ENCODE measurements around the gene RNF150.

Gene RNF150

DNA sequence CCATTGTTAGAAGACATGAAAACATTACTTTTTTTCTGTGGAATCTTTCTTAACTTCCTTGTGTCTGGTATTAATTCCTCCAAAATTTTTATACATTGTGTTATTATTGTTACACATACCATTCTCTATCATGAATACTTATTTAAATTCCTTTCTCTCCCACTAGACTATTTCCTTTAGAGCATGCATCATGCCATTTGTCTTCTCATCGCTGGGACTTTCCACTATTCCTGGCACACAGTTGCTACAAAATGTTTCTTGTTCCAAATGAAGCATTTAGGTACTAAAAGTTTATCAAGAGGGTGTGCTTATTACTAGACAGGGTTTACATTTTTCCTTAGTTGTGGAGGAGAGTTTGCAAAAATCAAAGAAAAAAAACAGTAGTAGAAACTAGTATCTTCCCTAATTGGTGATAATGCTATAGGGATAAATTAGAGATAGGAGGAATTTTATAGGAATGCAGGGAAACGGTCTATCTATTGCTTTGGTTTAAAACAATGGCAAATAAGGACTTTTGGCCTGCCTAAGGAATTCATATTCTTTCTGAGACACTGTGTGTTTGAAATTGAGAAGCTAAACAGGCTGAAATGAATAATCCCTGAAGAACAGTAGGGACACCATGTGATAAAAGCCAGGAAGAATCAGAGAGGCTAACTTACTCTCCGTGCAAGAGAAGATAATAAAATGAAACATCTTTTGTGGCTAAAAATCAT lies 189.6 kb downstream of the RNF150 start:
- Histone ChIP-seq H3K4me3 (ENCODE audit: low read depth, low read length) (no peak overlapping the region), H3K4me1 (ENCODE audit: control insufficient read depth, insufficient read depth, low read length) (no peaks in the 10 kb centered on the region), H3K9me3 (ENCODE audit: control insufficient read depth, insufficient read depth, low read depth, low read length) (no peaks in the 10 kb centered on the region), H3K27ac (ENCODE audit: extremely low read depth, low read depth, low read length) (no peak overlapping the region), H3K36me3 (ENCODE audit: control insufficient read depth in 2 of 2, insufficient read depth in 1 of 2, low read length in 2 of 2) (no peaks in the 10 kb centered on the region)
- POLR2A ChIA-PET, result no interaction called here
- CTCF ChIA-PET, result no interaction called here
- TF ChIP-seq ZSCAN30 (tag by site-specific recombination; IDR thresholded peaks at IDR 0.05) (no peak), ZNF571 (tag by site-specific recombination; IDR thresholded peaks at IDR 0.05) (no peak), ZNF677 (tag by site-specific recombination; IDR thresholded peaks at IDR 0.05) (no peak), GLI2 (tag by site-specific recombination; IDR thresholded peaks at IDR 0.05; ENCODE audit: borderline replicate concordance, low read depth) (no peak), MYNN (tag by site-specific recombination; IDR thresholded peaks at IDR 0.05; ENCODE audit: borderline replicate concordance) (no peak), TRIM28 (IDR thresholded peaks at IDR 0.05; ENCODE audit: borderline replicate concordance, low read length) (no peak), ZNF19 (tag by site-specific recombination; IDR thresholded peaks at IDR 0.05; ENCODE audit: low read depth) (no peak), SP3 (tag by site-specific recombination; IDR thresholded peaks at IDR 0.05) (no peak)
- TF ChIP-seq, protein P1, sequence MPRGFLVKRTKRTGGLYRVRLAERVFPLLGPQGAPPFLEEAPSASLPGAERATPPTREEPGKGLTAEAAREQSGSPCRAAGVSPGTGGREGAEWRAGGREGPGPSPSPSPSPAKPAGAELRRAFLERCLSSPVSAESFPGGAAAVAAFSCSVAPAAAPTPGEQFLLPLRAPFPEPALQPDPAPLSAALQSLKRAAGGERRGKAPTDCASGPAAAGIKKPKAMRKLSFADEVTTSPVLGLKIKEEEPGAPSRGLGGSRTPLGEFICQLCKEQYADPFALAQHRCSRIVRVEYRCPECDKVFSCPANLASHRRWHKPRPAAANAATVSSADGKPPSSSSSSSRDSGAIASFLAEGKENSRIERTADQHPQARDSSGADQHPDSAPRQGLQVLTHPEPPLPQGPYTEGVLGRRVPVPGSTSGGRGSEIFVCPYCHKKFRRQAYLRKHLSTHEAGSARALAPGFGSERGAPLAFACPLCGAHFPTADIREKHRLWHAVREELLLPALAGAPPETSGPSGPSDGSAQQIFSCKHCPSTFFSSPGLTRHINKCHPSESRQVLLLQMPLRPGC (tag by site-specific recombination; IDR thresholded peaks at IDR 0.05), result no peak
- TF ChIP-seq, protein P2, sequence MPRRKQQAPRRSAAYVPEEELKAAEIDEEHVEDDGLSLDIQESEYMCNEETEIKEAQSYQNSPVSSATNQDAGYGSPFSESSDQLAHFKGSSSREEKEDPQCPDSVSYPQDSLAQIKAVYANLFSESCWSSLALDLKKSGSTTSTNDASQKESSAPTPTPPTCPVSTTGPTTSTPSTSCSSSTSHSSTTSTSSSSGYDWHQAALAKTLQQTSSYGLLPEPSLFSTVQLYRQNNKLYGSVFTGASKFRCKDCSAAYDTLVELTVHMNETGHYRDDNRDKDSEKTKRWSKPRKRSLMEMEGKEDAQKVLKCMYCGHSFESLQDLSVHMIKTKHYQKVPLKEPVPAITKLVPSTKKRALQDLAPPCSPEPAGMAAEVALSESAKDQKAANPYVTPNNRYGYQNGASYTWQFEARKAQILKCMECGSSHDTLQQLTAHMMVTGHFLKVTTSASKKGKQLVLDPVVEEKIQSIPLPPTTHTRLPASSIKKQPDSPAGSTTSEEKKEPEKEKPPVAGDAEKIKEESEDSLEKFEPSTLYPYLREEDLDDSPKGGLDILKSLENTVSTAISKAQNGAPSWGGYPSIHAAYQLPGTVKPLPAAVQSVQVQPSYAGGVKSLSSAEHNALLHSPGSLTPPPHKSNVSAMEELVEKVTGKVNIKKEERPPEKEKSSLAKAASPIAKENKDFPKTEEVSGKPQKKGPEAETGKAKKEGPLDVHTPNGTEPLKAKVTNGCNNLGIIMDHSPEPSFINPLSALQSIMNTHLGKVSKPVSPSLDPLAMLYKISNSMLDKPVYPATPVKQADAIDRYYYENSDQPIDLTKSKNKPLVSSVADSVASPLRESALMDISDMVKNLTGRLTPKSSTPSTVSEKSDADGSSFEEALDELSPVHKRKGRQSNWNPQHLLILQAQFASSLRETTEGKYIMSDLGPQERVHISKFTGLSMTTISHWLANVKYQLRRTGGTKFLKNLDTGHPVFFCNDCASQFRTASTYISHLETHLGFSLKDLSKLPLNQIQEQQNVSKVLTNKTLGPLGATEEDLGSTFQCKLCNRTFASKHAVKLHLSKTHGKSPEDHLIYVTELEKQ (tag by site-specific recombination; IDR thresholded peaks at IDR 0.05; ENCODE audit: borderline replicate concordance), result no peak

DNA sequence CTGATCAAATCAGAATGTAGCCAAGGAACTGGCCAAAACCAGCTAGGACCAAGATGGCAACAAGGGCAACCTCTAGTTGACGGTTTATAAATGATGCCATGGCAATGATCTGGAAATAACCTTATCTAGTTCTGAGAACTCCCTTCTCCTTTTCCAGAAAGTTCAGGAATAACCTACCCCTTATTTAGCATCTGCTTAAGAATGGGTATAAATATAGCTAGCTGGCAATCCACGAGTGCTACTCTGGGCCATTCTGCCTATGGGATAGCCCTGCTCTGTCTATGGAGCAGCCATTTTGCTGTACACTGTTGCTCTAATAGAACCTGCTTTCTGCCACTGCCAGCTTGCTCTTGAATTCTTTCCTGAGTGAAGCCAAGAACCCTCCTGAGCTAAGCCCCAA lies 192.7 kb downstream of the RNF150 start:
- CTCF ChIA-PET, result no interaction called here
- TF ChIP-seq ZNF266 (tag by site-specific recombination; IDR thresholded peaks at IDR 0.05; ENCODE audit: low read depth), result no peak
- TF ChIP-seq, protein P3, sequence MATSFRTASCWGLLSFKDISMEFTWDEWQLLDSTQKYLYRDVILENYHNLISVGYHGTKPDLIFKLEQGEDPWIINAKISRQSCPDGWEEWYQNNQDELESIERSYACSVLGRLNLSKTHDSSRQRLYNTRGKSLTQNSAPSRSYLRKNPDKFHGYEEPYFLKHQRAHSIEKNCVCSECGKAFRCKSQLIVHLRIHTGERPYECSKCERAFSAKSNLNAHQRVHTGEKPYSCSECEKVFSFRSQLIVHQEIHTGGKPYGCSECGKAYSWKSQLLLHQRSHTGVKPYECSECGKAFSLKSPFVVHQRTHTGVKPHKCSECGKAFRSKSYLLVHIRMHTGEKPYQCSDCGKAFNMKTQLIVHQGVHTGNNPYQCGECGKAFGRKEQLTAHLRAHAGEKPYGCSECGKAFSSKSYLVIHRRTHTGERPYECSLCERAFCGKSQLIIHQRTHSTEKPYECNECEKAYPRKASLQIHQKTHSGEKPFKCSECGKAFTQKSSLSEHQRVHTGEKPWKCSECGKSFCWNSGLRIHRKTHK (tag by site-specific recombination; IDR thresholded peaks at IDR 0.05), result no peak
- TF ChIP-seq ZFP3 (tag by site-specific recombination; IDR thresholded peaks at IDR 0.05; ENCODE audit: low read depth), result no peak
- TF ChIP-seq ZNF530 (tag by site-specific recombination; IDR thresholded peaks at IDR 0.05; ENCODE audit: low read depth), result no peak
- TF ChIP-seq ZNF548 (tag by site-specific recombination; IDR thresholded peaks at IDR 0.05), result no peak
- no peak for TF ChIP-seq ZNF837 (tag by site-specific recombination; IDR thresholded peaks at IDR 0.05)
- Histone ChIP-seq H3K36me3 (ENCODE audit: control insufficient read depth in 2 of 2, insufficient read depth in 1 of 2, low read length in 2 of 2) (no peaks in the 10 kb centered on the region), H3K9me3 (ENCODE audit: control insufficient read depth, insufficient read depth, low read depth, low read length) (no peaks in the 10 kb centered on the region), H3K27ac (ENCODE audit: extremely low read depth, low read depth, low read length) (no peak overlapping the region), H3K4me3 (ENCODE audit: low read depth, low read length) (no peak overlapping the region), H3K4me1 (ENCODE audit: control insufficient read depth, insufficient read depth, low read length) (no peaks in the 10 kb centered on the region)
- POLR2A ChIA-PET, result no interaction called here
